Testis (tissue), 3 donors: ENCODE data around the gene PDILT. TPM values are rescaled to one million over a fixed set of nuclear protein-coding genes. Genes with fewer than 3 reads are reported as not detected.

Source experiments
- DNase-seq: peaks from one replicate; pipeline ENCODE4 v3.0.0-alpha.2; 2019
- H3K27ac ChIP-seq, 2 donors: fragments of 200-600 bp; sonication (generic); one replicate each; pipeline ENCODE4 v1.5.1; 2019
- H3K27me3 ChIP-seq: fragments of 200-600 bp; sonication (generic); one replicate; pipeline ENCODE4 v1.5.1; 2019
- H3K36me3 ChIP-seq: fragments of 200-600 bp; sonication (generic); one replicate; pipeline ENCODE4 v1.5.1; 2017; ENCODE audit warnings: low read depth; ENCODE audit errors: missing control alignments
- H3K4me1 ChIP-seq: fragments of 200-600 bp; sonication (generic); one replicate; pipeline ENCODE4 v1.5.1; 2019
- H3K4me3 ChIP-seq, 2 donors: fragments of 200-600 bp; sonication (generic); one replicate each; pipeline ENCODE4 v1.5.1; 2017 to 2019
- H3K9me3 ChIP-seq: fragments of 200-600 bp; sonication (generic); one replicate; pipeline ENCODE4 v1.5.1; 2017
- POLR2A ChIP-seq: fragments of 450-650 bp; IDR thresholded peaks from one replicate; pipeline ENCODE4 v1.6.1; 2017; ENCODE audit warnings: antibody characterized with exemption, mild to moderate bottlenecking, moderate library complexity
- WGBS, 2 donors: methylation state at CpG; one replicate each; pipeline ENCODE4 v1.1.5; 2018; 5-methylcytosine and 5-hydroxymethylcytosine counted together
- intact Hi-C: fragments of 100-400 bp; cut with DNase I; formaldehyde crosslinking; loops from one replicate; pipeline ENCODE4 v1.15.1; 2023; ENCODE audit warnings: low total_unique reads
- polyA plus RNA-seq: library from polyadenylated mRNA; stranded (reverse); fragments of 350-450 nt; fragmentation: Illumina TruSeq; extraction: RNeasy Lipid Tissue Mini Kit (QIAGEN cat#74804); gene quantifications from one replicate; pipeline ENCODE4 v1.2.3, GENCODE V29; 2014; ENCODE audit warnings: low read depth, low replicate concordance; ENCODE audit not compliant: insufficient read depth
- total RNA-seq, 2 donors: library from RNA; depleted of rRNA; stranded (reverse); fragments of >200 nt; gene quantifications; one replicate each; pipeline ENCODE4 v1.2.3, GENCODE V29; 2016
- TF ChIP-seq, protein P1 (sequence below), 3 experiments: fragments of 450-650 bp in 2 of 3; fragments of 200-600 bp in 1 of 3; sonication (generic) in 1 of 3; IDR thresholded peaks; one replicate each; pipeline ENCODE4 v1.5.1; 2016 to 2019; ENCODE audit warnings: antibody characterized with exemption in 3 of 3, mild to moderate bottlenecking in 2 of 3, moderate library complexity in 1 of 3

The PDILT gene
- total and polyA plus RNA-seq, 3 donors from 2014 or later = 5.8 to 26.8 (median 10.1) TPM

DNA sequence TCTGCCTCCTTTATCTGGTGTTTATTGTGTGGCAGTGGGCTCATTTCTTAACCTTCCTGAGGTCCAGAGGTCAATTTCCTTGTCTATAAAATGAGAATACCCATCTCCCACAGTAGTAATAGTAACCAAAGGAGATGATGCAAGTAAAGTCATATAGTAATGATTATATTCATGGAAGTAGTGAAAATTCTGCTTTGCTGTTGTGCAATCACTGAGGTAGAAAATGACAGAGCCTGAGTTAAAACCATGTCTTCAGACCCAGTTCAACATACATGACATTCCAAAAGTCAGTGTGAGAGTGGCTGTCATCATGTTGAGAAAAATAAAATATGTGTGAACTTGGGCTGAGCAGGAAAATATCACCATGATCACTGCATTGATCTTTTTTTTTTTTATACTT lies 51.2 kb downstream of the PDILT start:
- Histone ChIP-seq H3K4me1 (no peaks in the 10 kb centered on the region), H3K36me3 (no peaks in the 10 kb centered on the region), H3K27me3 (no peaks in the 10 kb centered on the region), H3K27ac (no peak overlapping the region), H3K4me3 (no peak overlapping the region), H3K9me3 (no peaks in the 10 kb centered on the region)
- no peak for DNase-seq
- TF ChIP-seq POLR2A = no peak
- TF ChIP-seq, protein P1, sequence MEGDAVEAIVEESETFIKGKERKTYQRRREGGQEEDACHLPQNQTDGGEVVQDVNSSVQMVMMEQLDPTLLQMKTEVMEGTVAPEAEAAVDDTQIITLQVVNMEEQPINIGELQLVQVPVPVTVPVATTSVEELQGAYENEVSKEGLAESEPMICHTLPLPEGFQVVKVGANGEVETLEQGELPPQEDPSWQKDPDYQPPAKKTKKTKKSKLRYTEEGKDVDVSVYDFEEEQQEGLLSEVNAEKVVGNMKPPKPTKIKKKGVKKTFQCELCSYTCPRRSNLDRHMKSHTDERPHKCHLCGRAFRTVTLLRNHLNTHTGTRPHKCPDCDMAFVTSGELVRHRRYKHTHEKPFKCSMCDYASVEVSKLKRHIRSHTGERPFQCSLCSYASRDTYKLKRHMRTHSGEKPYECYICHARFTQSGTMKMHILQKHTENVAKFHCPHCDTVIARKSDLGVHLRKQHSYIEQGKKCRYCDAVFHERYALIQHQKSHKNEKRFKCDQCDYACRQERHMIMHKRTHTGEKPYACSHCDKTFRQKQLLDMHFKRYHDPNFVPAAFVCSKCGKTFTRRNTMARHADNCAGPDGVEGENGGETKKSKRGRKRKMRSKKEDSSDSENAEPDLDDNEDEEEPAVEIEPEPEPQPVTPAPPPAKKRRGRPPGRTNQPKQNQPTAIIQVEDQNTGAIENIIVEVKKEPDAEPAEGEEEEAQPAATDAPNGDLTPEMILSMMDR (IDR thresholded peaks at IDR 0.05) = no peak
- intact Hi-C loops = no loop called here

GRCh38 chr16:20352615-20353014 lies 51.9 kb downstream of the PDILT start, which contains the start of gene UMOD:
UMOD (minus strand) TSS chr16:20352715; CDS start chr16:20350737, 1,978 bp downstream.
- Histone ChIP-seq H3K36me3 (no peaks in the 10 kb centered on the region), H3K27ac (no peak within 1 kb of the TSS), H3K4me3 (no peak within 1 kb of the TSS), H3K9me3 (no peaks in the 10 kb centered on the region), H3K4me1 (no peaks in the 10 kb centered on the region), H3K27me3 (no peaks in the 10 kb centered on the region)
- intact Hi-C loops = no loop called here
- WGBS, 2 donors = 83 to 94% methylated on average over 2 of the region's 2 CpGs
- no peak for TF ChIP-seq POLR2A
- TF ChIP-seq, protein P1 (IDR thresholded peaks at IDR 0.05) = no peak
- no peak for DNase-seq

DNA sequence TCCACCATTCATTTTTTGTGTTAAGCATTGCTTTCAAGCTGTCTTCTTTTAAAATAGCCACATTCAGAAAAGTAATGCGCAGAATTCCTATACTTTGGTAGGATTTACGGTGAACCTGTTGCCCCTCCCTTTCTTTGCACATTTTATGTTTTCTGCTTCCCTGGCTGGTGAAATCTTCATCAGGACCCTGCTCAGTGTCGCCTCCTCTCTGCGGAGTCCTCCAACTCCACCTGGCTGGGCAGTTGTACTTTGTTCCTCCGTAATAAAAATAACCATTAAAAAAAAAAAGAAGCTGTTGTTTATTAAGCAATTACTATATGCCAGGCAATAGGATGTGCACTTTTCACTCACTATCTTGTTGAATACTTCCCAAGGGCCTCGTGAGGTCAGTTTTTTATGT lies 54.9 kb downstream of the PDILT start:
- H3K4me3 ChIP-seq = no peak overlapping the region
- no peak for DNase-seq
- H3K4me1 ChIP-seq = no peaks in the 10 kb centered on the region
- TF ChIP-seq, protein P1 (IDR thresholded peaks at IDR 0.05) = no peak
- TF ChIP-seq POLR2A = no peak
- no peaks in the 10 kb centered on the region for H3K27me3 ChIP-seq
- no peaks in the 10 kb centered on the region for H3K36me3 ChIP-seq
- H3K9me3 ChIP-seq = no peaks in the 10 kb centered on the region
- WGBS, 2 donors = 65 to 69% methylated on average over 6 of the region's 6 CpGs
- intact Hi-C loops = no loop called here
- no peak overlapping the region for H3K27ac ChIP-seq

DNA sequence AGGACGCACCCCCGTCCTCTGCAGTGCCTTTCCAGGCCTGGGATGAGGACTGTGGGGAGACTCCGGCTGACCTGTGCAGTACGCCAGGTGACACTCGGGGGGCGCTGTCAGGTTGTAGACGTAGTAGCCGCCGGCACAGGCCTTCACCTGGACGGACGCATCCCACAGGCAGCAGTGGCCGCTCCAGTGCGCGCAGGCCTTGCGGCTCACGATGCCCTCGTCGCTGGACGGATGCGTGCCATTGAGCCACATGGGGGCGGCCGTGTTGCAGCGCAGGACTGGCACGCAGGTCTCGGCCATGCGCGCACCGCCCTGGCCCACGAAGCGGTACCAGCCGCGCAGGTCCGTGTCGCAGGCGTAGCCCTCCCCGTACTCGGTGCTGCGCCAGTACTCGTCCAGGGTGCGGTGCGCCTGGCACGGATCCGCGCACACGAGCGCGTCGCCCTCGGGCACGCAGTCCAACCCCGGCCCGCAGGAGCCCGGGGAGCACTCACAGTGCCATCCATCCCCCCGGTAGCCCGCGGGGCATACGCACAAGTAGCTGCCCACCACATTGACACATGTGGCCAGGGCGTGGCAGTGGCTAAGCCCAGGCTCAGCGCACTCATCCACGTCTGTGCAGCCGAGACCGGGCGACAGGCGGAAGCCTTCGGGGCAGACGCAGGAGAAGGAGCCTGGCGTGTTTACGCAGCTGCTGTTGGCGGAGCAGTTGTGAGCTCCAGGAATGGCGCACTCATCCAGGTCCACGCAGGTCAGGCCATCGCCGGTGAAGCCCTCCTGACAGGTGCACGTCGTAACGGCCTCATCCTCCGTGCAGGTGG lies 56.0 kb downstream of the PDILT start:
- WGBS, 2 donors = 21 to 73% methylated on average over 2 to 71 of the region's 77 CpGs
- DNase-seq = peak; percentile 27
- intact Hi-C loops = no loop called here

More for the DNA sequence above, 56.0 kb downstream of the PDILT start:
- Histone ChIP-seq H3K4me3 (peak overlapping the region in 1 of 2 donors; percentile 29), H3K36me3 (no peaks in the 10 kb centered on the region), H3K4me1 (no peaks in the 10 kb centered on the region), H3K27me3 (no peaks in the 10 kb centered on the region), H3K27ac (no peak overlapping the region), H3K9me3 (no peaks in the 10 kb centered on the region)
- TF ChIP-seq POLR2A = no peak
- TF ChIP-seq, protein P1 (IDR thresholded peaks at IDR 0.05) = no peak
